Heart right ventricle (tissue), 16 donors: ENCODE measurements around the gene DGCR6L. TPM values are rescaled to one million over a fixed set of nuclear protein-coding genes. Genes with fewer than 3 reads are reported as not detected.
A peak's percentile ranks its signal among the peaks of the same experiment; 100 is the strongest.
"Not testable (repeated sequence)": the region's sequence is repeated elsewhere in the genome, so short reads cannot be mapped to it uniquely, and the experiment has no call there.

Experiments
- ATAC-seq, 8 donors: fragments of 200-7000 bp; cut with Tn5 transposase; one replicate each; pipeline ENCODE4 v1.9.1; 2020; ENCODE audit warnings: mild to moderate bottlenecking in 8 of 8, moderate library complexity in 8 of 8, moderate number of reproducible peaks in 1 of 8
- DNase-seq, 2 donors: peaks; one replicate each; pipeline ENCODE4 v3.0.0-alpha.2; 2020
- H3K27ac ChIP-seq, 10 donors: fragments of 200-600 bp; sonication (generic) in 2 of 10; one replicate each; pipeline versions ENCODE4 v1.5.0 to v1.8.0; 2020 to 2022; ENCODE audit warnings: mild to moderate bottlenecking in 3 of 10
- H3K27me3 ChIP-seq, 7 donors: fragments of 200-600 bp; one replicate each; pipeline ENCODE4 v1.8.0; 2021 to 2022; ENCODE audit warnings: mild to moderate bottlenecking in 2 of 7
- H3K36me3 ChIP-seq, 9 donors: fragments of 200-600 bp; sonication (generic) in 1 of 9; one replicate each; pipeline versions ENCODE4 v1.5.0 to v1.8.0; 2020 to 2022; ENCODE audit warnings: mild to moderate bottlenecking in 2 of 9
- H3K4me1 ChIP-seq, 9 donors: fragments of 200-600 bp; sonication (generic) in 1 of 9; one replicate each; pipeline versions ENCODE4 v1.5.0 to v1.8.0; 2020 to 2022; ENCODE audit warnings: mild to moderate bottlenecking in 4 of 9
- H3K4me3 ChIP-seq, 10 donors: fragments of 200-600 bp; sonication (generic) in 2 of 10; one replicate each; pipeline versions ENCODE4 v1.5.0 to v1.8.0; 2020 to 2022; ENCODE audit warnings: mild to moderate bottlenecking in 7 of 10, moderate library complexity in 2 of 10
- H3K9me3 ChIP-seq, 11 donors: fragments of 200-600 bp in 10 of 11; sonication (generic) in 2 of 11; one replicate each; pipeline versions ENCODE4 v1.5.0 to v1.8.0; 2013 to 2022; ENCODE audit warnings: mild to moderate bottlenecking in 2 of 11, control low read depth in 1 of 11, moderate library complexity in 1 of 11
- CTCF ChIP-seq, 9 donors: fragments of 200-600 bp; sonication (generic) in 2 of 9; IDR thresholded peaks; one replicate each; pipeline versions ENCODE4 v1.5.0 to v1.8.0; 2021 to 2022; ENCODE audit warnings: antibody characterized with exemption in 9 of 9, mild to moderate bottlenecking in 5 of 9, moderate library complexity in 1 of 9
- WGBS, 2 donors: extraction: QIAGEN DNeasy Blood & Tissue Kit; methylation state at CpG; one replicate each; pipeline ENCODE4 v1.1.7; 2013; ENCODE audit warnings: inconsistent platforms in 1 of 2; 5-methylcytosine and 5-hydroxymethylcytosine counted together
- intact Hi-C, 10 donors: fragments of 100-400 bp; cut with DNase I; formaldehyde crosslinking; loops; one replicate each; pipeline versions ENCODE4 v1.11.1 to v1.14.2; 2022
- polyA plus RNA-seq, 2 donors: library from polyadenylated mRNA; stranded (reverse); fragments of 200-250 nt; gene quantifications; one replicate each; pipeline ENCODE4 v1.2.3, GENCODE V29; 2013
- total RNA-seq, 10 donors: library from RNA; stranded (reverse); fragmentation: NEBNext Ultra II Directional in 3 of 10; extraction: Animal tissue kit (Norgen Biotek cat#: 25700) in 3 of 10; gene quantifications; one replicate each; pipeline versions ENCODE4 v1.2.1 to v1.2.4, GENCODE V29; 2021 to 2023
- donor health status: Arrhythmogenic right ventricular cardiomyopathy.
- donor health status: ischemic (EF 13 %, LVEDD 7.1; RV severe dilation, severe dysfunction).
- donor health status: healthy with polysubstance abuse.
- donor health status: DM: no; HTN: yes; CAD: no.
- donor health status: DM: no; HTN: no; CAD: no.
- donor health status: ischemic (EF 25% LVEDD 6.9; RV normal size, moderate dysfunction).
- donor health status: ischemic (EF 25% LVEDD 5.7; RV mildly dilated, moderate dysfunction).
- donor health status: healthy.
- donor health status: DM: yes; HTN: yes; CAD: no.
- donor health status: Ischemic cardiomyopathy.
- donor health status: ischemic (EF 35%, LVEDD 5.7; RV mildly dilated, moderate dysfunction).
- donor health status: nonischemic (EF 11% LVEDD 7.7; RV severe dilation, severe dysfunction).
- donor health status: DM: yes; HTN: yes; CAD: no.
- donor health status: PGD.
- donor health status: ischemic (EF 29% LVEDD 5.4; RV normal size, mild dysfunction).
- donor health status: nonischemic (EF 23%, LVEDD 6.1; RV moderate dilation, normal function).

DGCR6L gene
- total and polyA plus RNA-seq, 12 donors, result 37.9 to 90.3 (median 41.7) TPM

DNA sequence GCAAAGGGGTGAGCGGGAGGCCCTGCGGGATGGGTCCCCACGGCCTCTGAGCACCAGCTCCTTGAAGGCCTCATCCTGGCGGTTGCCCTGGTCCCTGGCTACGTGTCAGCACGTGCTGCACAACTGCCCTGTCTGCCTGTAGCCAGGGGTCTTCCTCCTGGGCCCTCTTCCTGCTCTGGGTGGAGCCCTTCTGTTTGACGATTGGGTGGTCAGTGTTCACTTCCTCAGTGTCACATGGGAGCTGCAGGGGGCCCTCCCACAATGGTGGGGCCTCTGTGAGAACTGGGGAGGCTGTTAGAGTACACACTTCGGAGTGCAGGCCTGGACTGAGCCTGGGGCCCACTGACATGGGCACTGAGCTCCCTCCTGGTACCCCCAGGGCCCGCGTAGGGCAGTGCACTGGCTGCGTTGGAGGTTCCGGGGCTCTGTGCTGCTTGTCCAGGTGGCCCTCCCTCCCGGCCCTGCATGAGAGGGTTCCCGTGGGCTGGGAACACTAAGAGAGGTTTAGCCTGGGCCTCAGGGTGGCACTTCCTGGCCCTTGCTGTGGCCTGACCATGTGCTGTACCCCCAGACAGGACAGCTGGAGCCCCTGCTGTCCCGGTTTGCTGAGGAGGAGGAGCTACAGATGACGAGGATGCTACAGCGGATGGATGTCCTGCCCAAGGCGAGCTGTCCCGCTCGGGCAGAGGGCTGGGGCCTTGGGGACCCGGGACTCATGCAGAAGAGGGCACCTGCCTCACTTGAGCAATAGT, 13.8 kb downstream of the DGCR6L start:
- Histone ChIP-seq H3K27me3 (peaks cover 14 to 36% (median 18%) of the 10 kb centered on the region in 7 donors), H3K9me3 (no peaks in the 10 kb centered on the region), H3K27ac (no peak overlapping the region), H3K36me3 (no peaks in the 10 kb centered on the region), H3K4me3 (no peak overlapping the region), H3K4me1 (no peaks in the 10 kb centered on the region)
- TF ChIP-seq CTCF (IDR thresholded peaks at IDR 0.05), result no peak
- 75 to 80% methylated on average over 21 of the region's 21 CpGs for WGBS, 2 donors
- peak in 1 of 2 donors; percentile 2 for DNase-seq
- intact Hi-C loops, result no loop called here
- ATAC-seq, result no peak

GRCh38 chr22:20305230-20305893, 14.5 kb downstream of the DGCR6L start:
- WGBS, 2 donors, result 84 to 91% methylated on average over 12 of the region's 12 CpGs
- H3K4me1 ChIP-seq, ATAC-seq, H3K36me3 ChIP-seq, H3K27ac ChIP-seq, intact Hi-C loops, DNase-seq, H3K9me3 ChIP-seq, H3K4me3 ChIP-seq: not testable (repeated sequence)
- H3K27me3 ChIP-seq, result peaks cover 14 to 41% (median 18%) of the 10 kb centered on the region in 7 donors

- H3K27me3 ChIP-seq, result peaks cover 14 to 41% (median 22%) of the 10 kb centered on the region in 7 donors
- H3K9me3 ChIP-seq, result no peaks in the 10 kb centered on the region
- H3K27ac ChIP-seq, result no peak overlapping the region
- H3K36me3 ChIP-seq, result no peaks in the 10 kb centered on the region
- no peak overlapping the region for H3K4me3 ChIP-seq
- H3K4me1 ChIP-seq, result peaks cover 0 to 6% (median 5%) of the 10 kb centered on the region in 9 donors
- no peak for ATAC-seq
- TF ChIP-seq CTCF (IDR thresholded peaks at IDR 0.05), result no peak
- intact Hi-C loops, result no loop called here
- WGBS, 2 donors, result 82 to 93% methylated on average over 9 of the region's 9 CpGs
- DNase-seq, result peak in 1 of 2 donors; percentile 2
Measured at GRCh38 chr22:20304646-20305045, 15.2 kb downstream of the DGCR6L start.

DNA sequence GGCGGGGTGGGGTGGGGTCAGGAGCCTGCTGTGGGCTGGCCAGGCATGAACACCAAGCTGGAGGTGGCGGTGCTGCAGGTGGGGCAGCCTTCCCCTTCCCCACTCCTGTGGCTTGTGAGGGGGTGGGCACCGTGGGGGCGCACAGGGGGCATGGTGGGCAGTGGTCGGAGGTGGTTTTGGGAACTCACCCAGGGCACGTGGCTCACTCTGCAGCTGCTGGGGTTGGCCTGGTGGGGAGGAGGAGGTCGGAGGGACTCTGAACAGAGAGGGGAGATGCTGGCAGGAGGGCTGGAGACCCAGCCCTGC, 16.7 kb downstream of the DGCR6L start:
- H3K9me3 ChIP-seq, H3K27ac ChIP-seq, H3K4me3 ChIP-seq, ATAC-seq, intact Hi-C loops, H3K36me3 ChIP-seq: not testable (repeated sequence)
- DNase-seq, result peak in 1 of 2 donors; percentile 3
- peaks cover 5 to 16% (median 13%) of the 10 kb centered on the region in 9 donors for H3K4me1 ChIP-seq
- WGBS, 2 donors, result 75 to 77% methylated on average over 7 of the region's 7 CpGs
- peaks cover 14 to 41% (median 22%) of the 10 kb centered on the region in 7 donors for H3K27me3 ChIP-seq

DNA sequence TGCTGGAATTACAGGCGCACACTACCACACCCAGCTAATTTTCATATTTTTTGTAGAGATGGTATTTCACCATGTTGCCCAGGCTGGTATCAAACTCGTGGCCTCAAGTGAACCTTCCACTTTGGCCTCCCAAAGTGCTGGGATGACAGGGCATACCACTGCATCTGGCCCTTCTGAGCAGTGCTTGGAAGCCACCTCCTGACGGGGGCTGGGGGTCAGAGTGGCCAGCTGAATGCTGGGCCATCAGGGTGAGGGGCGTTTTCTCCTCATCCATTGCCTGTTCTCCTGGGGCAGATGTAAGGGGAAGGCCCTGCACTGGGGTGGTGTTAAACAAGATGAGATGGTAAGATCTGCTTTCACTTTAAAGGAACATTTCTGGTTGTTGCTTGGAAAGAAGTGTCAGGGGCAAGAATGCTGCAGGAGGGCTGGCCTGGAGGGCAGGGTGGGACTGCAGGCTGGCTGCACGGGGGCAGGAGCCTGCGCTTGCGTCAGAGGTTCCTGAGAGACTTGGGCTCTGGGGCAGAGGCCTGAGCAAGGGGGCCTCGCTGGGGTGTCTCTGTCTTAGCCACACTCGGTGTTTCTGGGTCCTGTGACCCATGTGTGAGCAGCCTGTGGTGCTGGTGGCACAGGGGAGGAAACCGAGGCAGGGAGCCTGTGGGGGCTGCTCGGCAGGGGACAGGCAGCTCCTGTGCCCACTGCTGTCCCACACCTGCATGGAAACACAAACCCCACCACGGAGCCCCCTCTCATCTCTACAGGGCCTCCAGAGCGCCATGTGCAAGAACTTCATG, 17.2 kb downstream of the DGCR6L start:
- Histone ChIP-seq H3K9me3 (no peaks in the 10 kb centered on the region), H3K27ac (no peak overlapping the region), H3K4me1 (peaks cover 5 to 16% (median 13%) of the 10 kb centered on the region in 9 donors), H3K27me3 (peaks cover 14 to 41% (median 22%) of the 10 kb centered on the region in 7 donors), H3K4me3 (no peak overlapping the region), H3K36me3 (no peaks in the 10 kb centered on the region)
- TF ChIP-seq CTCF (IDR thresholded peaks at IDR 0.05), result no peak
- intact Hi-C loops, result no loop called here
- 82 to 86% methylated on average over 13 of the region's 13 CpGs for WGBS, 2 donors
- DNase-seq (peak in 1 of 2 donors; percentile 6), ATAC-seq (no peak)
